Neural cell (in vitro differentiated cells): ENCODE results near the gene SYTL3. TPM values are rescaled to one million over a fixed set of nuclear protein-coding genes. Genes with fewer than 3 reads are reported as not detected.
"Not testable (repeated sequence)": the region's sequence is repeated elsewhere in the genome, so short reads cannot be mapped to it uniquely, and the experiment has no call there.

ENCODE experiments used
- H2AFZ ChIP-seq: fragments of 200-600, 300-800 bp; sonication (generic), shearing (Covaris generic); 2 replicates; pipeline ENCODE4 v1.6.0; 2014; ENCODE audit warnings: low read depth, mild to moderate bottlenecking, antibody characterized with exemption, low read length, moderate library complexity
- H3F3A ChIP-seq: fragments of 200-600 bp; shearing (Covaris generic); 2 replicates; pipeline ENCODE4 v1.6.1; 2016; ENCODE audit warnings: mild to moderate bottlenecking, moderate library complexity, mixed read lengths, antibody characterized with exemption, low read length; ENCODE audit not compliant: insufficient read depth, poor library complexity, severe bottlenecking
- H3K27ac ChIP-seq: fragments of 200-600, 300-800 bp; sonication (generic), shearing (Covaris generic); 2 replicates; pipeline ENCODE4 v1.5.1; 2014; ENCODE audit warnings: mild to moderate bottlenecking, low read length, moderate library complexity
- H3K27me3 ChIP-seq: fragments of 300-800, 200-600 bp; sonication (generic), shearing (Covaris generic); 2 replicates; pipeline ENCODE4 v1.6.0; 2014; ENCODE audit warnings: mild to moderate bottlenecking, low read depth, low read length, moderate library complexity; ENCODE audit not compliant: insufficient read depth
- H3K36me3 ChIP-seq: fragments of 300-800, 200-600 bp; sonication (generic), shearing (Covaris generic); 2 replicates; pipeline ENCODE4 v1.5.1; 2014; ENCODE audit warnings: mild to moderate bottlenecking, antibody characterized with exemption, low read length, moderate library complexity; ENCODE audit not compliant: insufficient read depth
- H3K4me2 ChIP-seq: fragments of 300-800, 200-600 bp; sonication (generic), shearing (Covaris generic); 2 replicates; pipeline ENCODE4 v1.6.0; 2014; ENCODE audit warnings: mild to moderate bottlenecking, low read length
- H3K4me3 ChIP-seq: fragments of 300-800, 200-600 bp; sonication (generic), shearing (Covaris generic); 2 replicates; pipeline ENCODE4 v1.5.1; 2014; ENCODE audit warnings: mild to moderate bottlenecking, low read length, moderate library complexity
- H3K79me2 ChIP-seq: fragments of 200-600 bp; shearing (Covaris generic); replicated peaks from 2 replicates; pipeline ENCODE4 v1.6.0; 2014; ENCODE audit warnings: mild to moderate bottlenecking, low read length, moderate library complexity; ENCODE audit not compliant: insufficient read depth
- H3K9ac ChIP-seq: fragments of 300-800, 200-600 bp; sonication (generic), shearing (Covaris generic); 2 replicates; pipeline ENCODE4 v1.6.1; 2016; ENCODE audit warnings: mild to moderate bottlenecking, low read length, mixed read lengths
- H3K9me2 ChIP-seq: fragments of 200-600 bp; shearing (Covaris generic); 2 replicates; pipeline ENCODE4 v1.6.1; 2016; ENCODE audit warnings: mild to moderate bottlenecking, low read length, mixed read lengths; ENCODE audit not compliant: insufficient read depth
- H3K9me3 ChIP-seq: fragments of 200-600, 300-800 bp; sonication (generic), shearing (Covaris generic); 2 replicates; pipeline ENCODE4 v1.6.1; 2016; ENCODE audit warnings: mild to moderate bottlenecking, mixed run types, low read length, moderate library complexity, mixed read lengths
- H4K20me1 ChIP-seq: fragments of 200-600 bp; shearing (Covaris generic); 2 replicates; pipeline ENCODE4 v1.6.1; 2016; ENCODE audit warnings: mild to moderate bottlenecking, mixed run types; ENCODE audit not compliant: insufficient read depth
- CTCF ChIP-seq: fragments of 450-650 bp; IDR thresholded peaks from 2 replicates; pipeline ENCODE4 v1.5.1; 2014; ENCODE audit warnings: antibody characterized with exemption, mild to moderate bottlenecking, moderate library complexity; ENCODE audit not compliant: poor library complexity, severe bottlenecking
- EP300 ChIP-seq: fragments of 450-650 bp; conservative IDR thresholded peaks from 2 replicates; pipeline ENCODE4 v1.6.1; 2014; ENCODE audit warnings: antibody characterized with exemption, mild to moderate bottlenecking, moderate library complexity; ENCODE audit not compliant: poor library complexity, severe bottlenecking
- EZH2 ChIP-seq: fragments of 200-600, 300-800 bp; shearing (Covaris generic), sonication (generic); IDR thresholded peaks from 2 replicates; pipeline ENCODE4 v1.6.1; 2014; ENCODE audit warnings: antibody characterized with exemption, low read length, borderline replicate concordance, mild to moderate bottlenecking; ENCODE audit not compliant: insufficient read depth, poor library complexity, severe bottlenecking
- MXI1 ChIP-seq: fragments of 450-650 bp; conservative IDR thresholded peaks from 2 replicates; pipeline ENCODE4 v1.6.1; 2014; ENCODE audit warnings: antibody characterized with exemption, mild to moderate bottlenecking; ENCODE audit not compliant: poor library complexity, severe bottlenecking
- POLR2AphosphoS5 ChIP-seq: IDR thresholded peaks from 2 replicates; pipeline ENCODE4 v1.6.1; 2012
- RAD21 ChIP-seq: fragments of 450-650 bp; conservative IDR thresholded peaks from 2 replicates; pipeline ENCODE4 v1.6.1; 2014; ENCODE audit warnings: antibody characterized with exemption, mild to moderate bottlenecking, moderate library complexity
- SMC3 ChIP-seq: fragments of 450-650 bp; conservative IDR thresholded peaks from 2 replicates; pipeline ENCODE4 v1.6.1; 2014; ENCODE audit warnings: antibody characterized with exemption, mild to moderate bottlenecking, moderate library complexity; ENCODE audit not compliant: poor library complexity
- TAF1 ChIP-seq: IDR thresholded peaks from 2 replicates; pipeline ENCODE4 v1.6.1; 2012; ENCODE audit warnings: low read depth
- polyA plus RNA-seq: library from polyadenylated mRNA; depleted of rRNA; stranded (reverse); fragments of >200 nt; gene quantifications from 2 replicates; pipeline ENCODE4 v1.2.3, GENCODE V29; 2014
- TF ChIP-seq, protein P1 (sequence below): IDR thresholded peaks from 2 replicates; pipeline ENCODE4 v1.6.1; 2012; ENCODE audit warnings: borderline replicate concordance

The SYTL3 gene
- polyA plus RNA-seq, 1 donor from 2014 or later: 2.1 TPM

DNA sequence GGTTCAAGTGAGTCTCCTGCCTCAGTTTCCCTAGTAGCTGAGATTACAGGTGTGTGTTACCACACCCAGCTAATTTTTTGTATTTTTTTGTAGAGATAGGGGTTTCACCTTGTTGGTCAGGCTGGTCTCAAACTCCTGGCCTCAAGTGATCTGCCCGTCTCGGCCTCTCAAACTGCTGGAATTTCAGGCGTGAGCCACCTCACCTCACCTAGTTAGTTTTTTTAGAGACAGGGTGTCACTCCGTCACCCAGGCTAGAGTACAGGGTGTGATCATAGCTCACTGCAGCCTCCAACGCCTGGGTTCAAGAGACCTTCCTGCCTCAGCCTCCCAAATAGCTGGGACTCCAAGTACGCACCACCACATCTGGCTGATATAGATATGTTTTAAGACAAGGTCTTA lies 22.9 kb downstream of the SYTL3 start:
- no peaks in the 10 kb centered on the region for H3K79me2 ChIP-seq
- H4K20me1 ChIP-seq: no peaks in the 10 kb centered on the region
- H2AFZ ChIP-seq: no peak overlapping the region
- no peaks in the 10 kb centered on the region for H3F3A ChIP-seq
- no peaks in the 10 kb centered on the region for H3K36me3 ChIP-seq
- H3K4me3 ChIP-seq: no peak overlapping the region
- no peak overlapping the region for H3K27ac ChIP-seq
- no peak for TF ChIP-seq TAF1
- TF ChIP-seq, protein P1, sequence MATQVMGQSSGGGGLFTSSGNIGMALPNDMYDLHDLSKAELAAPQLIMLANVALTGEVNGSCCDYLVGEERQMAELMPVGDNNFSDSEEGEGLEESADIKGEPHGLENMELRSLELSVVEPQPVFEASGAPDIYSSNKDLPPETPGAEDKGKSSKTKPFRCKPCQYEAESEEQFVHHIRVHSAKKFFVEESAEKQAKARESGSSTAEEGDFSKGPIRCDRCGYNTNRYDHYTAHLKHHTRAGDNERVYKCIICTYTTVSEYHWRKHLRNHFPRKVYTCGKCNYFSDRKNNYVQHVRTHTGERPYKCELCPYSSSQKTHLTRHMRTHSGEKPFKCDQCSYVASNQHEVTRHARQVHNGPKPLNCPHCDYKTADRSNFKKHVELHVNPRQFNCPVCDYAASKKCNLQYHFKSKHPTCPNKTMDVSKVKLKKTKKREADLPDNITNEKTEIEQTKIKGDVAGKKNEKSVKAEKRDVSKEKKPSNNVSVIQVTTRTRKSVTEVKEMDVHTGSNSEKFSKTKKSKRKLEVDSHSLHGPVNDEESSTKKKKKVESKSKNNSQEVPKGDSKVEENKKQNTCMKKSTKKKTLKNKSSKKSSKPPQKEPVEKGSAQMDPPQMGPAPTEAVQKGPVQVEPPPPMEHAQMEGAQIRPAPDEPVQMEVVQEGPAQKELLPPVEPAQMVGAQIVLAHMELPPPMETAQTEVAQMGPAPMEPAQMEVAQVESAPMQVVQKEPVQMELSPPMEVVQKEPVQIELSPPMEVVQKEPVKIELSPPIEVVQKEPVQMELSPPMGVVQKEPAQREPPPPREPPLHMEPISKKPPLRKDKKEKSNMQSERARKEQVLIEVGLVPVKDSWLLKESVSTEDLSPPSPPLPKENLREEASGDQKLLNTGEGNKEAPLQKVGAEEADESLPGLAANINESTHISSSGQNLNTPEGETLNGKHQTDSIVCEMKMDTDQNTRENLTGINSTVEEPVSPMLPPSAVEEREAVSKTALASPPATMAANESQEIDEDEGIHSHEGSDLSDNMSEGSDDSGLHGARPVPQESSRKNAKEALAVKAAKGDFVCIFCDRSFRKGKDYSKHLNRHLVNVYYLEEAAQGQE: no peak
- TF ChIP-seq POLR2AphosphoS5: no peak
- no peak for TF ChIP-seq CTCF
- TF ChIP-seq RAD21: no peak
- TF ChIP-seq SMC3: no peak
- no peak for TF ChIP-seq MXI1
- no peak for TF ChIP-seq EP300
- no peak for TF ChIP-seq EZH2
- H3K27me3 ChIP-seq: no peaks in the 10 kb centered on the region
- H3K4me2 ChIP-seq: no peak overlapping the region
- no peaks in the 10 kb centered on the region for H3K9me3 ChIP-seq
- no peak overlapping the region for H3K9ac ChIP-seq
- no peaks in the 10 kb centered on the region for H3K9me2 ChIP-seq

GRCh38 chr6:158674342-158675131 lies 24.7 kb downstream of the SYTL3 start:
- Histone ChIP-seq H3K27ac (no peak overlapping the region), H3K9me2 (no peaks in the 10 kb centered on the region), H2AFZ (no peak overlapping the region), H3K9ac (no peak overlapping the region), H3K79me2 (no peaks in the 10 kb centered on the region), H3K4me3 (no peak overlapping the region), H3K9me3 (no peaks in the 10 kb centered on the region), H3K27me3 (no peaks in the 10 kb centered on the region), H3K36me3 (no peaks in the 10 kb centered on the region), H3F3A (no peaks in the 10 kb centered on the region), H4K20me1 (no peaks in the 10 kb centered on the region), H3K4me2 (no peak overlapping the region)
- no peak for TF ChIP-seq EP300
- TF ChIP-seq MXI1: no peak
- TF ChIP-seq RAD21: no peak
- no peak for TF ChIP-seq EZH2
- no peak for TF ChIP-seq TAF1
- TF ChIP-seq SMC3: no peak
- TF ChIP-seq, protein P1: no peak
- TF ChIP-seq CTCF: no peak
- no peak for TF ChIP-seq POLR2AphosphoS5

DNA sequence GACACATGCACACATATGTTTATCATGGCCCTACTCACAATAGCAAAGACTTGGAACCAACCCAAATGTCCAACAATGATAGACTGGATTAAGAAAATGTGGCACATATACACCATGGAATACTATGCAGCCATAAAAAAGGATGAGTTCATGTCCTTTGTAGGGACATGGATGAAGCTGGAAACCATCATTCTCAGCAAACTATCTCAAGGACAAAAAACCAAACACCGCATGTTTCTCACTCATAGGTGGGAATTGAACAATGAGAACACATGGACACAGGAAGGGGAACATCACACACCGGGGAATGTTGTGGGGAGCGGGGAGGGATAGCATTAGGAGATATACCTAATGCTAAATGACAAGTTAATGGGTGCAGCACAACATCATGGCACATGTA lies 27.2 kb downstream of the SYTL3 start:
- not testable (repeated sequence) for H3K79me2 ChIP-seq, H3K9ac ChIP-seq, H3K9me3 ChIP-seq, H4K20me1 ChIP-seq, H3K27me3 ChIP-seq, H2AFZ ChIP-seq, H3K36me3 ChIP-seq, H3K4me3 ChIP-seq, H3K9me2 ChIP-seq, H3K4me2 ChIP-seq, H3K27ac ChIP-seq, H3F3A ChIP-seq
